ENCODE data around the gene PTDSS2.

- TF ChIP-seq POLR2A (conservative IDR thresholded peaks at IDR 0.05): no peak
- TF ChIP-seq BRCA1 (IDR thresholded peaks at IDR 0.05): no peak
- TF ChIP-seq BRCA1 (CRISPR knock-in tag; IDR thresholded peaks at IDR 0.05): no peak
- no peak for TF ChIP-seq PHF21A (IDR thresholded peaks at IDR 0.05; ENCODE audit: borderline replicate concordance, low read depth)
- no peak for TF ChIP-seq NFE2 (IDR thresholded peaks at IDR 0.05; ENCODE audit: low read depth)
- no peak for TF ChIP-seq MYNN (IDR thresholded peaks at IDR 0.05)
- no peak for TF ChIP-seq MYNN (CRISPR knock-in tag; IDR thresholded peaks at IDR 0.05)
- TF ChIP-seq NUFIP1 (IDR thresholded peaks at IDR 0.05; ENCODE audit: partially characterized antibody): no peak
- TF ChIP-seq, protein P1, sequence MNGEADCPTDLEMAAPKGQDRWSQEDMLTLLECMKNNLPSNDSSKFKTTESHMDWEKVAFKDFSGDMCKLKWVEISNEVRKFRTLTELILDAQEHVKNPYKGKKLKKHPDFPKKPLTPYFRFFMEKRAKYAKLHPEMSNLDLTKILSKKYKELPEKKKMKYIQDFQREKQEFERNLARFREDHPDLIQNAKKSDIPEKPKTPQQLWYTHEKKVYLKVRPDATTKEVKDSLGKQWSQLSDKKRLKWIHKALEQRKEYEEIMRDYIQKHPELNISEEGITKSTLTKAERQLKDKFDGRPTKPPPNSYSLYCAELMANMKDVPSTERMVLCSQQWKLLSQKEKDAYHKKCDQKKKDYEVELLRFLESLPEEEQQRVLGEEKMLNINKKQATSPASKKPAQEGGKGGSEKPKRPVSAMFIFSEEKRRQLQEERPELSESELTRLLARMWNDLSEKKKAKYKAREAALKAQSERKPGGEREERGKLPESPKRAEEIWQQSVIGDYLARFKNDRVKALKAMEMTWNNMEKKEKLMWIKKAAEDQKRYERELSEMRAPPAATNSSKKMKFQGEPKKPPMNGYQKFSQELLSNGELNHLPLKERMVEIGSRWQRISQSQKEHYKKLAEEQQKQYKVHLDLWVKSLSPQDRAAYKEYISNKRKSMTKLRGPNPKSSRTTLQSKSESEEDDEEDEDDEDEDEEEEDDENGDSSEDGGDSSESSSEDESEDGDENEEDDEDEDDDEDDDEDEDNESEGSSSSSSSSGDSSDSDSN (IDR thresholded peaks at IDR 0.05; ENCODE audit: borderline replicate concordance in 1 of 2, low read depth in 2 of 2, low read length in 2 of 2): no peak
- no peak for TF ChIP-seq ZHX1 (conservative IDR thresholded peaks at IDR 0.05; ENCODE audit: low read length)
- no peak for TF ChIP-seq RB1 (IDR thresholded peaks at IDR 0.05; ENCODE audit: low read depth)
- no peak for TF ChIP-seq ZNF668 (CRISPR knock-in tag; IDR thresholded peaks at IDR 0.05)
- no peak for TF ChIP-seq CTCF (IDR thresholded peaks at IDR 0.05 in 2 of 3, conservative IDR thresholded peaks at IDR 0.05 in 1 of 3; ENCODE audit: insufficient read depth in 2 of 3, low read depth in 1 of 3, low read length in 3 of 3)
Measured at GRCh38 chr11:502288-503178, 52.5 kb downstream of the PTDSS2 start.
